ENCODE results near the gene GALNT17.

Gene GALNT17

DNA sequence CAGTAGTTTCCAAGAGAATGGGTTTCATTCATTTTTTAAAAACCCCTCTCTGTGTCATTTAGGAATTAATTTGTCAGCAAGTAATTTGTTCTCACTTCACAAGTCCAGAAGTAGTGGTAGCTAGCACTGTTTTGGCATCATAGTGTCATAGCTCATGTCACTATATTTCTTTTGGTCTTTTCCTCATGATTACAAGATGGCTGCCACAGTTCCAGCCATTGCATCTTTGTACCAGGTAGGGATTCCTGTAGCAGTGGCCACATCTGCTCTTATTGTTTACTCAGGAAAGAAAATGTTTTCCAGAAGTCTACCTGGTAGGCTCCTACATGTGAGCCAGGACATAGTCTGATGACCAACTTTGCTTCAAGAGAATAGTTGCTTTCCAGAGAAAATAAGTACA, 16.2 kb downstream of the GALNT17 start:
- TF ChIP-seq CTCF (IDR thresholded peaks at IDR 0.05; ENCODE audit: insufficient read depth, low read length, missing control alignments) = no peak
- no peak for DNase-seq (ENCODE audit: low read depth, low spot score)
- no peak overlapping the region for H3K4me3 ChIP-seq (ENCODE audit: low read depth, low read length)
- ChIA-PET CTCF (no interaction called here), POLR2A (no interaction called here)

DNA sequence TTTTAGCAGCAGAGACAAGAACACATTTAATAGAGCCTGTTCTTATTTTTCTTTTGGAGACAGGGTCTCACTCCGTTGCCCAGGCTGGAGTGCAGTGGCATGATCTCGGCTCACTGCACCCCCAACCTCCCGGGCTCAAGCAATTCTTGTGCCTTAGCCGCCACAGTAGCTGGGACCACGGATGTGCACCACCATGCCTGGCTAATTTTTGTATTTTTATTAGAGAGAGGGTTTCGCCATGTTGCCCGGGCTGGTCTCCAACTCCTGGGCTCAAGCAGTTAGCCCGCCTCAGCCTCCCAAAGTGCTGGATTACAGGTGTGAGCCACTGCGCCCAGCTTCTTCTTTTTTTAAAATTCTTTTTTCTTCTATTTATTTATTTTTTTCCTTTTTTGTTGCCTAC, 23.3 kb downstream of the GALNT17 start:
- no peak for DNase-seq (ENCODE audit: low read depth, low spot score)
- CTCF ChIA-PET = no interaction called here
- H3K4me3 ChIP-seq (ENCODE audit: low read depth, low read length) = no peak overlapping the region
- no peak for TF ChIP-seq CTCF (IDR thresholded peaks at IDR 0.05; ENCODE audit: insufficient read depth, low read length, missing control alignments)
- POLR2A ChIA-PET = no interaction called here

DNA sequence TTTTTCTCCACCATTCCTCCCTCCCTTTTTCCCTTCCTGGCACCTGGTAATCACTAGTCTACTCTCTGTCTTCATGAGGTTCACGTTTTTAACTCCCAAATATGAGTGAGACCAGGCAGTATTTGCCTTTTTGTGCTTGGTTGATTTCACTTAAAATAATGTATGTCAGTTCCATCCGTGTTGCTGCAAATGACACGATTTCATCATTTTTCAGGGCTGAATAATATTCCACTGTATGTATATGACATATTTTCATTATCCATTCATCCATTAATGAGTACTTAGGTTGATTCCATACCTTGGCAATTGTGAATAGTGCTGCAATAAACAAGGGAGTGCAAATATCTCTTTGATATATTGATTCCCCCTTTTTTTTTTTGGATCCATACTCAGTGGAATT, 25.8 kb downstream of the GALNT17 start:
- CTCF ChIA-PET = no interaction called here
- DNase-seq (ENCODE audit: low read depth, low spot score) = no peak
- POLR2A ChIA-PET = no interaction called here
- no peak for TF ChIP-seq CTCF (IDR thresholded peaks at IDR 0.05; ENCODE audit: insufficient read depth, low read length, missing control alignments)
- no peak overlapping the region for H3K4me3 ChIP-seq (ENCODE audit: low read depth, low read length)

GRCh38 chr7:71165708-71166107, 33.8 kb downstream of the GALNT17 start:
- no peak for TF ChIP-seq CTCF (IDR thresholded peaks at IDR 0.05; ENCODE audit: insufficient read depth, low read length, missing control alignments)
- no peak overlapping the region for H3K4me3 ChIP-seq (ENCODE audit: low read depth, low read length)
- CTCF ChIA-PET = no interaction called here
- DNase-seq (ENCODE audit: low read depth, low spot score) = no peak
- POLR2A ChIA-PET = no interaction called here

GRCh38 chr7:71171476-71171875, 39.5 kb downstream of the GALNT17 start:
- DNase-seq (ENCODE audit: low read depth, low spot score) = no peak
- POLR2A ChIA-PET = no interaction called here
- TF ChIP-seq CTCF (IDR thresholded peaks at IDR 0.05; ENCODE audit: insufficient read depth, low read length, missing control alignments) = no peak
- H3K4me3 ChIP-seq (ENCODE audit: low read depth, low read length) = no peak overlapping the region
- CTCF ChIA-PET = no interaction called here

GRCh38 chr7:71173955-71174354, 42.0 kb downstream of the GALNT17 start:
- TF ChIP-seq CTCF (IDR thresholded peaks at IDR 0.05; ENCODE audit: insufficient read depth, low read length, missing control alignments) = no peak
- H3K4me3 ChIP-seq (ENCODE audit: low read depth, low read length) = no peak overlapping the region
- DNase-seq (ENCODE audit: low read depth, low spot score) = no peak
- CTCF ChIA-PET = no interaction called here
- POLR2A ChIA-PET = no interaction called here
